8988T (cell line): Measurements from ENCODE around the gene DNAAF2.

ENCODE experiments used
- DNase-seq: peaks from one replicate; pipeline ENCODE4 v3.0.0; 2011

The DNAAF2 gene

DNA sequence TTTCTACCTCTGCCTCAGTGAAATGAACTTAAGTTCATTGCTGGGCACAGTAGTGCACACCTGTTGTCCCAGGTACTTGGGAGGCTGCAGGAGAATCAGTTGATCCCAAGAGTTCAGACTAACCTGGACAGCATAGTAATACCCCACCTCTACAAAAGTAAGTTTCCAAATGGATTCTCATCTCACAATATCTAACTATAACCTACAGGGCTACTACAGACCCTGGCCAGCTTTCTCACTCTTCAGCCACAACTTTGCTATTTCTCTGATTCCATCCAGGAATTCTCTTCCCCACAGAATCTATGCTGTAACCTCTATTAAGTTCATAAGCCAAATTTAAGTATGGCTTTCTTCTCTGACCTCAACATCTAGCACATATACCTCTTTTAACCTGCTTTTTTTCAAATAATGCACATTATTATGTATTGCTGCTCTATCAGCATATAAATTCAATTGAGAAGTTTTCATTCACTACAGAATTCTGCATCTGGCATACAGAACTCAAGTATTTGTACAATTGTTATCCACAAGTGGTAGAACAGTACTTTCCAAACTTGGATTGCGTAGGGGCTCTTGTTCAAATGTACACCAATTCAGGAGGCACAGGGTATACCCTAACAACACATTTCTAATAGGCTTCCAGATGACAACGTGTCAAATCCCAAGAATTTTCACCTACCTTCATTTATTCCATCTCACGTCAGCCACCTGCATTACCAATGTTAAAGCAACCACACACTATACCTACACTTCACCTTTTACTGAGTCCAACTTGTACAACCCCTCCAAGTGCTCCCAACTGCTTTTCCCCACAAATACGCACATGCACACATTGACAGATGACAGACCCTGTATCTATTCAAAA lies 52.7 kb downstream of the DNAAF2 start:
- no peak for DNase-seq

GRCh38 chr14:49581209-49582112 lies 53.6 kb downstream of the DNAAF2 start:
- DNase-seq = no peak

- no peak for DNase-seq
These were observed 55.2 kb downstream of the DNAAF2 start for GRCh38 chr14:49579841-49580240.

- DNase-seq = no peak
These were observed 56.9 kb downstream of the DNAAF2 start for GRCh38 chr14:49578141-49578540.
